ENCODE data around the gene POLD3. TPM values are rescaled to one million over a fixed set of nuclear protein-coding genes. Genes with fewer than 3 reads are reported as not detected.

The POLD3 gene
- total RNA-seq, 1 donor from 2014 or later, result 44.5 TPM

DNA sequence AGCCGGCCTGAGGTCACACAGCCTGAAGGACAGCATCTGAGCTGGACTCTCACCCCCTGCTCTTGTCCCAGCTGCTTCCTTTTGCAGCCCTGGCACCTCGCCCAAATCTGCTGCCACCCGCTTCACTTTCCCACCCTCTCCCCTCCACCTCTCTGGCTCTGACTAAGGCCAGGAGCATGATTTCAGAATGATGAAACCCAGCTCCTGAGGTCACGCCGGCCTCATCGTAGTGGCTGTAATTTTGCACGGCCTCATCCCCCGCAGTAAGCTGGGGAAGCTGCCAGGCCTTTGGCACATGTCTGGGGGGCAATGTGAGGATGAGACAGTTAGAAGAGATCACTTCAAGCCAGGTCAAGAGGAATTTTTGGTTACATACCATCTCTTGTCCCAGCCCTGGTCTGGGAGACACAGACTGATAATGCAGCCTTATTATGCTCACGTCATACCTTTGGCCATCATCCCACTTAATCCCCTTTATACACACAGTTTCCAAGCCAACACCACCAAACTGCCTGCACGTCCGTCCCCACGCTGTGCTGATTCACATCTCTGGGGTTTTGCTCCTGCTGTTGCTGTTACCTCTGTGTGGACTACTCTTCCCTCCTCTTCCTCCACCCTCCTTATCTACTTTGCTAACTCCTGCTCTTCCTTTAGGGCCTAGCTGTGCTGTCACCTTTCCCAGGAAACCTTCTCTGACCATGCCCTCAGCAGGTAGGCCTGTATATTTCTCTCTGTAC is 80.7 kb downstream of the POLD3 start:
- Mint-ChIP-seq H3K27ac (no peak overlapping the region), H3K27me3 (ENCODE audit: low read depth) (no peaks in the 10 kb centered on the region), H3K4me1 (ENCODE audit: low read depth) (no peaks in the 10 kb centered on the region), H3K36me3 (ENCODE audit: low read depth) (no peaks in the 10 kb centered on the region), H3K9me3 (no peaks in the 10 kb centered on the region), H3K4me3 (ENCODE audit: low read depth) (no peak overlapping the region)
- no peak for DNase-seq (ENCODE audit: low spot score)
- intact Hi-C loops (cut with micrococcal nuclease), result no loop called here

DNA sequence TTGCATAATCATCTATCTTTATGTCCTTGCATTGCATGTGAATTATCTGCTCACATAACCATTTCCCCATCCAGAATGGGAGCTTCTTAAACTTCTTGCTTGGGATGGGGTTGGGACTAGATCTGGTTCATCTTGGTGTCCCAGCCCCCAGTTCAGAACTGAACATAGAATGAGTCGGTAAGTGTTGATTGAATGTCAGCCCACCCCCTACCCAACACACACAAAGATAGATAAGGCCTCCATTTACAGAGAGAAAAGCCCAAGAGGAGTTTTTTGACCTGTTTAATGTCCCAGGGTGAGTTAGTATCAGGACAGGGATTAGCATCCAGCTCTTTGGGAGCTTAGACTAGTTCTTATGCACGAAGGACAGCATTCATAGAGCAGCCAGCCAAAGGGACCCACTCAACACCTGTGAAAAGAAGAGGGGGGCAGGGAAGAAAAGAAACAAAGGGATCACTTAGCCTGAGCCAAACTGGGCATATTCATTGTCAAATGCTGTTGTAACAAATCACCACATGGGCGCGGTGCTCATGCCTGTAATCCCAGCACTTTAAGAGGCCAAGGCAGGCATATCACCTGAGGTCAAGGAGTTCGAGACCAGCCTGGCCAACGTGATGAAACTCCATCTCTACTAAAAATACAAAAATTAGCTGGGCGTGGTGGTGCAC is 81.4 kb downstream of the POLD3 start:
- no peak for DNase-seq (ENCODE audit: low spot score)
- Mint-ChIP-seq H3K27ac (no peak overlapping the region), H3K9me3 (no peaks in the 10 kb centered on the region), H3K27me3 (ENCODE audit: low read depth) (no peaks in the 10 kb centered on the region), H3K4me3 (ENCODE audit: low read depth) (no peak overlapping the region), H3K36me3 (ENCODE audit: low read depth) (no peaks in the 10 kb centered on the region), H3K4me1 (ENCODE audit: low read depth) (no peaks in the 10 kb centered on the region)
- intact Hi-C loops (cut with micrococcal nuclease), result no loop called here

DNA sequence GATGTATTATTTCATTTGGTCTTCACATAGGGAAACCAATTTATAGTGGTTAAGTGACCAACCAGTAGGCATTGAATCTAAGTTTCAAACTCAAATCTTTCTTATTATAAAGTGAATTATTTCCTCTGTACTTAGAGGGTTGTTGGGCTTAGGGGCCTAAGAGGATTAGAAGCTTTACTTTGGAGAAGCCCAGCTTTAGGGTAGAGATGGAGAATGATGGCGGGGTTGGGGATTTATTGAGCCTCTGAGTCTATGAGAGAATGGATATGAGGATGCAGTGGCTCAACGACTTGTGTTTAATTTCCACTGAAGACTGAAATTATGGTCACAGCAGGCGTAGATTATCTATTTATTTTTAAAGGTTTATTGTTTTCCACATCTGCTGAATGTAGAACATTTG is 83.4 kb downstream of the POLD3 start:
- Mint-ChIP-seq H3K36me3 (ENCODE audit: low read depth) (no peaks in the 10 kb centered on the region), H3K27me3 (ENCODE audit: low read depth) (no peaks in the 10 kb centered on the region), H3K27ac (no peak overlapping the region), H3K4me1 (ENCODE audit: low read depth) (no peaks in the 10 kb centered on the region), H3K9me3 (no peaks in the 10 kb centered on the region), H3K4me3 (ENCODE audit: low read depth) (no peak overlapping the region)
- DNase-seq (ENCODE audit: low spot score), result no peak
- intact Hi-C loops (cut with micrococcal nuclease), result no loop called here

- no peak for DNase-seq (ENCODE audit: low spot score)
- no peaks in the 10 kb centered on the region for H3K4me1 Mint-ChIP-seq (ENCODE audit: low read depth)
Observed at GRCh38 chr11:74676596-74676995, 84.2 kb downstream of the POLD3 start.

DNA sequence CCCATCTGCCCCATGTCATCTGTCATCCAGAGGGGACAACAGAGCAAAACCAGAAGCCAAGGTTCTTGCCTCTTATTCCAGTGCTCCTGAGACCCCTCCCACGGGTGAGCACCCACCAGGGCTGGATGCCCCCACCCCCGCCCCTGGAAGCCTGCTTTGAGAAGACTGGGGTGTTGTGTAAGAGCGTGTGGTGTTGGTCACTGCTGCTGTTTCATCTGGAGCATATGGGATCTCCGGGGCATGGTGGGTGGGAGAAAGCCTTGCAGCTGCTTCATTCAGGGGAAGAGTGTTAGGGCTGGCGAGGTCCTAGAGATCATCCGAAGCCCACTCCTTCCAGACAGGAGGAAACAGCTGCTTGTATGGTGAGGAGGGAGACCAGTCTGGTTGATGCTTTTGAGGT is 84.7 kb downstream of the POLD3 start:
- no peak overlapping the region for H3K4me3 Mint-ChIP-seq (ENCODE audit: low read depth)
- intact Hi-C loops (cut with micrococcal nuclease), result no loop called here
- no peaks in the 10 kb centered on the region for H3K4me1 Mint-ChIP-seq (ENCODE audit: low read depth)
- H3K27me3 Mint-ChIP-seq (ENCODE audit: low read depth), result no peaks in the 10 kb centered on the region
- DNase-seq (ENCODE audit: low spot score), result no peak
- H3K27ac Mint-ChIP-seq, result no peak overlapping the region
- no peaks in the 10 kb centered on the region for H3K36me3 Mint-ChIP-seq (ENCODE audit: low read depth)
- no peaks in the 10 kb centered on the region for H3K9me3 Mint-ChIP-seq

More at GRCh38 chr11:74676596-74676995, 84.2 kb downstream of the POLD3 start:
- no peaks in the 10 kb centered on the region for H3K27me3 Mint-ChIP-seq (ENCODE audit: low read depth)
- intact Hi-C loops (cut with micrococcal nuclease), result no loop called here
- no peak overlapping the region for H3K4me3 Mint-ChIP-seq (ENCODE audit: low read depth)
- H3K9me3 Mint-ChIP-seq, result no peaks in the 10 kb centered on the region
- H3K36me3 Mint-ChIP-seq (ENCODE audit: low read depth), result no peaks in the 10 kb centered on the region
- no peak overlapping the region for H3K27ac Mint-ChIP-seq

DNA sequence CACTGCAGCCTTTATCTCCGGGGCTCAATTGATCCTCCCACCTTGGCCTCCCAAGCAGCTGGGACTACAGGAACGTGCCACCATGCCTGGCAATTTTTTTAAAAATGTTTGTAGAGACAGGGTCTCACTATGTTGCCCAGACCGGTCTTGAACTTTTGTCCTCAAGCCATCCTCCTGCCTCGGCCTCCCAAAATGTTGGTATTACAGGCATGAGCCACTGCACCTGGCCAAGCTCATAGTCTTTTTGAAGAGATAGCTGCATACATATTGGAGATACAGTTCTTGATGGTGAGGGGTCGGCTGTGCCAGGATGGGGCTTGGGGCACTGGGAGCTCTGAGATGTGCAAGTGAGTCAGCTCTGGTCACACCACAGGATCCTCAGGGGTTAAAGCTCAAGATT is 85.7 kb downstream of the POLD3 start:
- Mint-ChIP-seq H3K9me3 (no peaks in the 10 kb centered on the region), H3K36me3 (ENCODE audit: low read depth) (no peaks in the 10 kb centered on the region), H3K27me3 (ENCODE audit: low read depth) (peaks cover 5% of the 10 kb centered on the region), H3K4me3 (ENCODE audit: low read depth) (no peak overlapping the region), H3K4me1 (ENCODE audit: low read depth) (no peaks in the 10 kb centered on the region), H3K27ac (no peak overlapping the region)
- intact Hi-C loops (cut with micrococcal nuclease), result no loop called here
- DNase-seq (ENCODE audit: low spot score), result no peak

DNA sequence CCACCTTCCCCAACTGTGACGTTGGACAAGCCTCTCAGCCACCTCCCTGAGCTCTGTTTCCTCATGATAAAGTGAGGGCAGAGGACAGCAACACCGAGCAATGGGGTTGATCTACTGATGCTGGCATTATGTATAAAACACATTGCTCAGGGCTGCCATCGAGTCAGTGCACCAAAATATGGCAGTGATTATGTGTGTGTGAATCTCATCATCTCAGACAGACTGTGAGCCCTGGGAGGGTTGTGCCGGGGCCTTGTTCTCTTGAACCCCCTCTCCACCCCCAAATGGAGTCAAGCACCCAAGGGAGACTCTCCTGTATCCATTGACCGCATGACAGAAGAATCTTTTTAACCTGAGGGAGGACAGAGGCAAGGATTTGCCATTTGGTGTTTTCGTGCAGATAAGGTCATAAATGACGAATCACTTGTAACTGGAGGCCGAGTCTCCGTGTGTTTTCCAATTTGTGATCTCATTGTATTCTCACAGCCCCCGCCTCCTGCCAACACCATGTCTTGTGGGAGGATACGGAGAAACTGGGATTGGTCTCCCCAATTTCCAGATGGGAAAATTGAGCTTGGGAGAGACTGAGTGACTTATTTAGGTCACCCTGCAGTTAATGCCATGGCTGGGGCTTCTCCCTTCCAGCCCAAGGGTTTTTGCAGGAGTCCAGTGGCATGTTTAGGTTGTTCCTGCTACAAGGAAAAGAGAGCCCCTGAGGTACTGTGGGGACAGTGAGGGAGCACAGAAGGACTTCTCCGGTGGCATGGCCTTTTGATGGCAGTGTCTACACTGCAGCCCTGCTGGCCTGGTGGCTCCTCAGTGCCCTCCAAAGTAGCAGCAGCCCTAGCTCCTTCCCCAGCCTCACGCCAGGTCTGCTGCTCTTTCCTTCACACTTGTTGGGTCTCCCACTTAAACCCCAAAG is 86.5 kb downstream of the POLD3 start:
- Mint-ChIP-seq H3K9me3 (no peaks in the 10 kb centered on the region), H3K4me3 (ENCODE audit: low read depth) (no peak overlapping the region)
- intact Hi-C loops (cut with micrococcal nuclease), result no loop called here

DNA sequence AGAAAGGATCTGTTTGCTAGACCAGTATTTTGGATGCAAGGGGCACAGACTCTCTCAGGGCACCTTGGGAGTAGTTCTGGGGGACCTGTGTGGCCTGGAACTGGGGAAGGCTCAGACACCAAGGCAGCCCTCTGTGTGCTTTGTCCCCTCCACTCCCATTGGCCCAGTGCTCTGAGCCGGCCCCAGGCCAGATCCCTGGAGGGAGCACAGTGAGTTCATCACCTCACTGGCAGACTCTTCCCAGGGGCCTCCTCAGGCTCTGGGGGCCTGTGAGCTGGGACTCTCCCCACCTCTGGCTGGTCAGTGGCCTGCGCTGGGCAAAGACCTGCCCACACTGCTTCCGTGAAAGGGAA is 87.1 kb downstream of the POLD3 start:
- Mint-ChIP-seq H3K36me3 (ENCODE audit: low read depth) (no peaks in the 10 kb centered on the region), H3K27me3 (ENCODE audit: low read depth) (peaks cover 13% of the 10 kb centered on the region), H3K4me1 (ENCODE audit: low read depth) (no peaks in the 10 kb centered on the region), H3K27ac (no peak overlapping the region), H3K9me3 (no peaks in the 10 kb centered on the region), H3K4me3 (ENCODE audit: low read depth) (no peak overlapping the region)
- intact Hi-C loops (cut with micrococcal nuclease), result no loop called here
- no peak for DNase-seq (ENCODE audit: low spot score)

More for the DNA sequence above, 86.5 kb downstream of the POLD3 start:
- H3K36me3 Mint-ChIP-seq (ENCODE audit: low read depth), result no peaks in the 10 kb centered on the region
- peaks cover 8% of the 10 kb centered on the region for H3K27me3 Mint-ChIP-seq (ENCODE audit: low read depth)
- no peak overlapping the region for H3K27ac Mint-ChIP-seq
- no peaks in the 10 kb centered on the region for H3K4me1 Mint-ChIP-seq (ENCODE audit: low read depth)
- DNase-seq (ENCODE audit: low spot score), result no peak

- Mint-ChIP-seq H3K9me3 (no peaks in the 10 kb centered on the region), H3K4me3 (ENCODE audit: low read depth) (no peak overlapping the region), H3K4me1 (ENCODE audit: low read depth) (no peaks in the 10 kb centered on the region), H3K36me3 (ENCODE audit: low read depth) (no peaks in the 10 kb centered on the region), H3K27me3 (ENCODE audit: low read depth) (peaks cover 16% of the 10 kb centered on the region), H3K27ac (no peak overlapping the region)
- no peak for DNase-seq (ENCODE audit: low spot score)
- intact Hi-C loops (cut with micrococcal nuclease), result no loop called here
Observed at GRCh38 chr11:74680035-74680671, 87.8 kb downstream of the POLD3 start.

GRCh38 chr11:74680703-74681531 is 88.5 kb downstream of the POLD3 start:
- Mint-ChIP-seq H3K27ac (no peak overlapping the region), H3K27me3 (ENCODE audit: low read depth) (peaks cover 18% of the 10 kb centered on the region), H3K4me1 (ENCODE audit: low read depth) (no peaks in the 10 kb centered on the region), H3K9me3 (no peaks in the 10 kb centered on the region), H3K36me3 (ENCODE audit: low read depth) (no peaks in the 10 kb centered on the region), H3K4me3 (ENCODE audit: low read depth) (no peak overlapping the region)
- intact Hi-C loops (cut with micrococcal nuclease), result no loop called here
- DNase-seq (ENCODE audit: low spot score), result no peak

- intact Hi-C loops (cut with micrococcal nuclease), result no loop called here
- H3K27ac Mint-ChIP-seq, result no peak overlapping the region
- H3K4me1 Mint-ChIP-seq (ENCODE audit: low read depth), result no peaks in the 10 kb centered on the region
Observed at GRCh38 chr11:74681686-74682651, 89.6 kb downstream of the POLD3 start.

More at GRCh38 chr11:74681686-74682651, 89.6 kb downstream of the POLD3 start:
- DNase-seq (ENCODE audit: low spot score), result no peak
- no peak overlapping the region for H3K4me3 Mint-ChIP-seq (ENCODE audit: low read depth)
- no peaks in the 10 kb centered on the region for H3K9me3 Mint-ChIP-seq
- H3K36me3 Mint-ChIP-seq (ENCODE audit: low read depth), result no peaks in the 10 kb centered on the region
- H3K27me3 Mint-ChIP-seq (ENCODE audit: low read depth), result peaks cover 20% of the 10 kb centered on the region

Data from activated T-helper 2 cell treated with anti-CD3 and anti-CD28 coated beads, Interferon-gamma antibody, Interleukin-2, Interleukin-4, amounts not matched to agents 10 μg/mL and 5 μg/mL and 100 μg/mL, durations not matched to agents 14 hours and 24 hours and 36 hours (primary cell).